ENCODE measurements around the gene C10orf90.

C10orf90 gene

DNA sequence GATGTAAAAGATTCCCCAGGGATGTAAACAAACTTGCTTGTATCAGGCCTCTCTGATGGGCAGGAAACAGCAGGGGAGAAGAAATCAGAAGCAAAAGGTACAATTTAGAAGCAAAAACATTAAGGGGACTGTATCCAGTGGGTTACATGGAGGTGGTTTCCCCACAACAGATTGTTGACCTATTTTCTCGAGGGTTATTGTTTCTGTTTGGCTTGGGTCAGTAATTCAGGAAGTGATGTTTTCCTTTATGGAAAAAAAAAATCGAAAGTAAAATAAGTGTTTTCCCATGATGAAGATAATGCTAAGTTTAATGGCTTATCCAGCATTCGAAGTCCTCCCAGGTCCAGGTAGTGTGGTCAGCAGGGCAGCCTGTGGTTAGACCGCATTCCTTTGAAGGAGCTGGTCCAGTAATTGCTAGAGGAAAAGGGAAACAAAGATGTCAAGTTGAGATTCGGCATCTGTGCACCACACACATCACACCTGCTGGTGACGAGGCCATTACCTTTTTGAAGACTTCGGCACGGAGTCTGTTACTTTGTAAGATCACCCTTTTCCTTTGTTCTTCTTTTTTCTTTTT lies 244.9 kb downstream of the C10orf90 start:
- DNase-seq (ENCODE audit: low spot score): no peak

DNA sequence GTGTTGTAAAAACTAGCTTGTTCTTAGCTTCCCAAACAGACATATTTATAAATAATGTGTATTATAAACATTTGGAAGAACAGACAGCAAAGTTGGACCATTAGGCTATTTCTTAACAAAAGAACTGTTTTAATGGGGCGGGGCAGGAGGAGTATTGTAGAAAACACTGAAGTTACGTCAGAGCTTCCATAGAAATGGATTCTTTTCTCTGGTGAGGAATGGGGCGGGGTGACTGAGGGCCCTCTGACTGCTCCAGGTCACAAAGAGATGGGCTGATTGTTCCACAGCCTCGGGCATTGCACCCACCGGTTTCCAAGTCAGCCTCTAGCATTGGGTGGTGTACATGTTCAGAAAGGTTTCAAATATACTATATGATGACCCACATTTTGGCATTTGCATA lies 245.5 kb downstream of the C10orf90 start:
- no peak for DNase-seq (ENCODE audit: low spot score)

DNA sequence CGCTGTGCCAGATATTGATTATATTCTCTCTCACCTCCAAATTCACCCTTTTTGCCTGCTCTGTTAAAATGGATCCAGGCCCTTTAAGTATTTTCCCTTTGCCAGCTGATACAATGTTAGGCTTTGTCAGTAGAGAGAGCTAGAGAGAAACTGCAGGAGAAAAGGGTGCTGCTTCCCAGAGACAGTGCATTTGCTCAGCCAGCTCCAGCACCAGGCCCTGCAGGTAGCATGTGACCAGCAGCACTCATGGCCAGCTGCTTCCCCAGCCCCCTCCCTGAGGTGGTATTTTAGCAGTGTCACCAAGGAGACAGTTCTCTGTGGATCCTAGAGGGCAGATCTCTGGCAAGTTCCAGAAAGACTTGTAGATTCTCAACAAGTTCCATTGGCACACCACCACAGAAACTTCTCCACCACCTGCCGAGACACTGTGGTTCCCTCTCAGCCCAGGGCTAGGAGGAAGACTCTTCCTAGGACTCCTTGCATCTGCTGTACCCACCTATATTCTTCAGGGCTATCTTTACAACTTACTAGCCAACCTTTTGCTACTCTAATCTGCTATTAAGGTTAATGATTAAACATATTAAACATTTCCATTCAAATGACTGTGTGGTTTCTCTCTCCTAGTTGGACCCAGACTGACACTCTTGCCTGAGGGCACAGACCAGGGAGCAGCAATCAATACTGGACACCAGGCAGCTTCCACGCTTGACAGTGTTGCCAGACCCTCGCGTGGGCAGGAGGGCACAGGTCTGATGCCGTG lies 246.6 kb downstream of the C10orf90 start:
- DNase-seq (ENCODE audit: low spot score): no peak

GRCh38 chr10:126422567-126422966 lies 247.9 kb downstream of the C10orf90 start:
- no peak for DNase-seq (ENCODE audit: low spot score)

DNA sequence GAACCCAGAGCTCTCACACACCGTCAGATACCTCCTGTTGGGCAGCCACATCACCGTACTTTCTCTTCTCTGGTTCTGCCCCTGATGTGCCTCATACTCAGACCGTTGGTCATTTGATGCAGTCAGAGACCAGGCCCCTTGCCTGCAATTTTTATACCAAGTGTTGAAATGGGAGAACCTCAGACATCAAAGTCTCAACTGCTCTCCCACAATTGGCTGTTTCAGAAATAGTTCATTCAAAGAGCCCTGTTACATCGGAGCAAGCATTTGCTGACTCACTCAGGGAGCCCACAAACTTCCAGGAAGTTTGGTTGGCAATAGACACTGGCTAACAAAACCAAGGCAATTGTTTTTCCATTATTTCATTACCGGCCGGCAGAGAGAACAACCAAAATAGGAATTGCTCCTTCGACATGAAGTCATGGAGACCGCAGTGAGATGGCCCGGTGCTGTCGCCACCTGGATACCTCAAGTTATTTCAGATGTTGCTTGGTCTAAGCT lies 248.7 kb downstream of the C10orf90 start:
- DNase-seq (ENCODE audit: low spot score): no peak

DNA sequence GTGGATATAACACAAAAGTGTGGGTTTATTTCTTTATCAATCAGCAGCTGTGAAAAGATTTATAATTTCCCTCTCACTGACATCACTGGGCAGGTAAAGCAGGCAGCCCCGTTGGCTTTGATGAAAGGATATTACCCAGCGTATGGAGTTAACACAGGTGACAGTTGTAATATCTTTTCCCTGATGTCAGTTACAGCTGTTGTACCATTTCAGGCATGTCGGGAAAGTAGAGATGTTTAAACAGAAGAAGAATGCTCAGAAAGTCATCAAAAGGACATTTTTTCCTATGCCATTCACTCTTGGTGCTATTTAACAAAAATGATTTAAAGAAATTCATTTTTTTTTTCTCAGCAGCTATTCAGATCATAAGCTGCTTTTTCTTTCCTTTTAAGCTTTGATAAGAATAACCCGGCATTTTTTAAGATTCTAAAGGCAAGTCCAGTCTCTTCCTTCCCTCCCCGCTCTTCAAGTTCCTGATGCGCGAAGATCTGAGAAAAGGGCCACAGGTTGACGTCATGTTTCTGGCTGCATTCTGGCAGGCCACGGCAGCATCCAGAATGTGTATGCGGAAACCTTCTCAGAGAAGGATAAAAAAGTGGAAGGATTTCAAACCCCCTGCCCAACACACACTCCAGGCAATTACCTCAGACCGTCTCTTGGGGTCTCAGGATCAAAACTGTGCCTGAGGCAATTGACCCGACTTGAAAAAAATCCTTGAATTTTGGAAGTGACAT lies 249.8 kb downstream of the C10orf90 start:
- no peak for DNase-seq (ENCODE audit: low spot score)

- DNase-seq (ENCODE audit: low spot score): no peak
Observed at GRCh38 chr10:126417220-126417825, 253.2 kb downstream of the C10orf90 start.

DNA sequence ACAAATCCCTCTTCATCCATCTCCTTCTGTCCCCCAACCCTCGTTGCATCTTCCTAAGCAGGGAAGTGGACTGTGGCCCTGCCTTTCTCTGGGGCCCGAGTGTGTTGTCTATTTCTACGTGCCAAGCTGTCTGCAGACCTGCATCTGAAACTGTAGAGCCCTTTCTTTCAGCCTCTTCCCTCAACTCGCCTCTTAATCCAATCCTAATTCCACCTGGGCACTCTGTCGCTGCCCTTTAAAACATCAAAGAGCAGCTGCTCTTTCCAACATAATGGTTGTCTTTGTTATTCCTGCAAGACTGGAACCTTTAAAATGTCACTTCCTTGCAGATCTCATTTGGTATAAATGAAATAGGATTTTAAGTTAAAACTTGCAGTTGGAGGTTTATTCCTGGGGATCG lies 260.7 kb downstream of the C10orf90 start:
- no peak for DNase-seq (ENCODE audit: low spot score)

DNA sequence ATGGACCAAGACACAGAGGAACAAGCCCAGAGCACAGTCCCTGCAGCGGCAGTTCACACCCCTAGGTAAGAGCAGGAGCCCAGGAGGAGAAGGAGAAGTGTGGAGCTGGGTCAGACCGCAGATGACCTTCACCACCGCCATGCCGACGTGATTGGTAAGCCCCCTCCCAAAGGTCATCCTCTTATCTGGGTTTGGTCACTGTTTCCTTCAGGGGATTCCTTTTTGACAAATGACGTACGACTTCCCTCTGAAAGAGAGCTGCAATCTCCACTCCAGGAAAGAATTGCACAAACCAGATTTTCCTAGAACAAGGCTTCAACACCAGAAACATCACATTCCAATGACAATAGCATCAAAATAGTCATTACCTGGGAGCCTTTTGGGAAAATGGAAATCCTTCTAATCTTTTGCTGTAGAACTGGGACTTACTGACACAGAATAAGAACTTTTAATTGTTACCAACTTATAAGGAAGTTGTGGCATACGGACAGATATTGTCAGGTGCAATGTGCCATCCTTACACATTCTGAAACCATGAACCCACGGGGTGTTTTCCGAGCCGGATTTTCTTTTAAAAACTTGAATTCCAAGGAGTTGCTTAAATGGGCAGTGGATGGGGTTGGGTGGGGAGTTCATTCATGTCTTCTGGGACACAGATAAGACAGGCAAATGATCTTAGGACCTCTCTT lies 261.4 kb downstream of the C10orf90 start:
- no peak for DNase-seq (ENCODE audit: low spot score)

- no peak for DNase-seq (ENCODE audit: low spot score)
Observed at GRCh38 chr10:126407831-126408230, 262.7 kb downstream of the C10orf90 start.

DNA sequence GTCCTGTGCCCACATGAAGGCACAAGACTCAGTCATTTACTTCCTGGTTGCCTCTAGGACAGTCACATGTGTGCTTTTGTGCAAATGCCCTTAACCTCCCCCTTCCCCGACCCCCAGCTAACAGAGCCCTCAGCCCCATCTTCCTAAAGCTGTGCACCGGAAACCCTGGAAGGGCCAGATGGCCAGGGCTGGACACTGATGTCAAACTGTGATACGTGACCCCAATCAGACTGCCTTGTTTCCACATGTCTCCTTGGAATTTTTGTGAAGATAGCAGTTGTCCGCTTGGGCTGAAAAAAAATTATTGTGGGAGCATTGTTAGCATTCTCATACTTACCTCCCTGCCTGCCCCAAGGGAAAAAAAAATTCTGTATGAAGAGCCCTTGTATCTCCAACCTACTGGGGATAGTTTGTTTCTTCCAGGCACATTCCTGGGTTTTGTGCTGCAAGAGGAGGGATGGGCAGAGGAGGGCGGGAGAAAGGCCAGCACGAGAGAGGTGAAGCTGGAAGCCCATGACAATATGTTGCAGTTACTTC lies 265.2 kb downstream of the C10orf90 start:
- DNase-seq (ENCODE audit: low spot score): no peak

DNA sequence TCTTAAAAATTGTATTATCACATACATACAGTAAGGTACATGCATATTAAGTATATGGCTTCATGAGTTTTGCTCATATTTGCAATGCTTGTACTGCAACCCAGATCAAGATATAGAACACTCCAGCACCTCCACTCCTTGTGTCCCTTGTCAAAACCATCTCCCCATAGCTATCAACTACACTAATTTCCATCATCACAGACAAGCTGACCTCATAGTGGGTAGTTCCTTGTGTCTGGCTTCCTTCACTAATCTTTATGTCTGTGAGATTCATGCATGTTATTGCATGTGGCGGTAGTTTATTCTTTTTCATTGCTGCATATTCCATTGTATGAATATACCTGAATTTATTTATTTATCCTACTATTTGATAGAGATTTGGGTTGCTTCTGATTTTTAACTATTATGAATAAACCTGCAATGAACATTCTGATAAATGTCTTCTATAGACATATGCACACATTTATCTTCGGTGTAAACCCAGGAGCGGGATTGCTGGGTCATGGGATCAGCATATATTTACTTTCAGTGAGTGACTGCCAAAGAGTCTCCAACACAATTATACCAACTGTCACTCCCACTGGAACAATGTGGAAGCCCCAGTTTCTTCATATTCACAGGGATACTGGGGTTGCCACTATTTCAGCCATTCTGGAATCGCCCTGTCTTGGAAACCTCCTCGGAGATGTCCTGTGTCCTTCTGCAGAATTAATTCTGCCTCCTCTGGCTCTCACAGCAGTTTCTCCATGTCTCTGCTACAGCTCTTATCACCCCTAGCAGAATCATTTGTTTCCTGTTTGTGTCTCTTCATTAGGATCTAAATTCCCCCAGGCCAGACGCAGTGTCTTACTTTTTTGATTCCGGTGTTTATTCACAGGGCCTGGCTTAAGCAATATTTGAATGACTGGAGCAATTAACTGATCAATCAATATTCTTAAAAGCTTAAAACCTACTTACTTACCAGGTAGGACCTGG lies 267.5 kb downstream of the C10orf90 start:
- DNase-seq (ENCODE audit: low spot score): no peak

DNA sequence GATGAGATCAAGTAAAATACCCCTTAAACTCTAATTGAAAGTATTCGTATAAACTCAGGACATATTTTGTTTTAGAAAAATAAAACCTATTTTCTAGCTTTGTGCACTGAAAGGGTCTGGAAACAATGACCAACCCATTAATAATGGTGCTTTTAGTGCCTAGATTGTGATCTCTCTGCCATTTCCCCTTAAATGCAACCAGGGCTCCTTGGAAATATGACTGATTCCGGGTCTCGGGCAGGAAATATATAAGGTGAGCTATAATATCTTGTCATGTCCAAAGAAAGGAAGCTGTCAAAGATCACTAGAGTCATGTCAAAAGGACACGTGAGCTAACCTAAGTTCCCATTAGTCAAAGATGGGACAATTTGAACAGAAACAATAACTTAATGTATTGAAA lies 269.9 kb downstream of the C10orf90 start:
- DNase-seq (ENCODE audit: low spot score): no peak

GRCh38 chr10:126398924-126399323 lies 271.6 kb downstream of the C10orf90 start:
- DNase-seq (ENCODE audit: low spot score): no peak

GRCh38 chr10:126398383-126398743 lies 272.1 kb downstream of the C10orf90 start:
- no peak for DNase-seq (ENCODE audit: low spot score)

DNA sequence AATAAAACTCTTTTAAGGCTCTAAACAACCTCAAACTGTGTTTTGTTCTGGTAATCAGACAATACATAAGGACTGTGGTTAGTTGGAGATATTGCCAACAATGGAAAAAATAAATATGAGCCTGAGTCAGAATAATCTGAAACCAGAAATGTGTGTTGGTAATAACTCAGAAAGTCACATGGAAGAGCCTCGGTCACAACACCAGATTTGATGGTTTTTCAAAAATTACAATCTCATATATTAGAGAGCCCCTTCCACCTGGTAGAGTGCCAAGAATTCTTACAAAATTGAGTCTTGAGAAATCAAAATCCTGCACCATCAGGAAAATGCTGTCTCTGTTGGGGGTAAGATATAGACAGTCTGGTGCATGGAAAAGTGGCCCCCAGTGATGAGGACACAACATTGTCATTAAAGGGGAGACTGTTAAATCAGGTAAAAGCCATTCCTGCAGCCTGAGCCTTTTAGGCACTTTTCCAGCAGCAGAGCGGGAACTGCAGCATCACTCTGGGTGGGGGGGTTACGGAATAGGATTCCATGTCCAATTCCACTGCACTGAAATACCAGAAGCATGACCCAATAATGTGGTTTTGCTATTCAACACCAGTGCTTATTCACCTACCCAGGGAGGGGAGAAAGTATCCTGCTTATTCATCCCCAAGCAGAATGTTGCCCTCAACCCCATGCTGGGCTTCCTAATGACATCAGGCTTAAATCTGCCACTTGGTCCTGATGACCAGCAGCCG lies 272.7 kb downstream of the C10orf90 start:
- DNase-seq (ENCODE audit: low spot score): no peak

GRCh38 chr10:126397156-126397555 lies 273.3 kb downstream of the C10orf90 start:
- no peak for DNase-seq (ENCODE audit: low spot score)

GRCh38 chr10:126394948-126395347 lies 275.5 kb downstream of the C10orf90 start:
- no peak for DNase-seq (ENCODE audit: low spot score)

DNA sequence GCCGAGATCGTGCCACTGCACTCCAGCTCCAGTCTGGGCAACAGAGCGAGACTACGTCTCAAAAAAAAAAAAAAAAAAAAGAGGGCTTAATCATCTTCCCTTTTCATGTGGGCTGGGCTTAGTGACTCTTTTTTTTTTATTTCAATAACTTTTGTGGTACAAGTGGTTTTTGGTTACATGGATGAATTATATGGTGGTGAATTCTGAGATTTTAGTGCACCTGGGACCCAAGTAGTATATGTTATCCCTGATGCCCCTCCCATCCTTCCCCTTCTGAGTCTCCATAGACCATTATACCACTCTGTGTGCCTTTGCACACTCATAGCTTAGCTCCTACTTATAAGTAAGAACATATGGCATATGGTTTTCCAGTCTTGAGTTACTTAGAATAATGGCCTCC lies 277.4 kb downstream of the C10orf90 start:
- DNase-seq (ENCODE audit: low spot score): no peak

GRCh38 chr10:126392469-126392868 lies 278.0 kb downstream of the C10orf90 start:
- no peak for DNase-seq (ENCODE audit: low spot score)
